HG03469 (cell line): ENCODE results near the gene PIGV.
A peak's percentile ranks its signal among the peaks of the same experiment; 100 is the strongest.
"Not testable (repeated sequence)": the region's sequence is repeated elsewhere in the genome, so short reads cannot be mapped to it uniquely, and the experiment has no call there.

Source experiments
- ATAC-seq: cut with Tn5 transposase; IDR thresholded peaks from one replicate; pipeline ENCODE4 v1.9.1; 2021; ENCODE audit warnings: mild to moderate bottlenecking, moderate library complexity, moderate number of reproducible peaks; ENCODE audit not compliant: unreplicated experiment

PIGV gene

DNA sequence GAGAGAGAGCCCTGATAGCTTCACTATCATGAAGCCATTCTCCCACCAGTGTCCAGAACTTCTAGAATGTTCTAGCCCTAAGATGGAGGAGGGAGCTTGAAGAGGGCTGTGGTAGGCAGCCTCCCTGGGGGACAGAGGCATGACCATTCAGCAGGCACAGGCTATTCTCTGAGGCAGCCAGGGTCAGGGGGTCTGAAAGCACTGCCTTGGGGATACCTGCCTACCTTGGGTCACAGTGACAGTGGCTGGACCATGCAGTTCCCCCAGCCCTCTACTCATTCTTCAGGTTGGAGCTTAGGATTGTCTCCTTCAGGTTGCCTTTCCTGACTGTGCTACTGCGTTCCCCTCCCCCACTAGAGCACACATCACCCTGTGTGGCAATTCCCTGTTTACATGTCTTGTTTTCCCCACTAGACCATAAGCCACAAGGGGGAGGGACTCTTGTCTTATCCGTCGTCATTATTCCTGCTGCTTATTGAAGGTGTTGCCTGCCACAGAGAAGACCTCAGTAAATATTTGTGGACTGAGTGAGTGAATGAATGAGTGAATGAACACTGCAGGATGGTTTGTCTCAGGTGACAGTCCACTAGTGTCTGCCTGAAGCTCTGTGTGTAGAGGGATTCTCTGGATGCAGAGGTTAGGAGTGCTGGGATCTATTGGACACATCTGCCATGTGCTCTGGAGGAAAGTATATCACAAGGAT is 43.9 kb downstream of the PIGV start:
- ATAC-seq: no peak

DNA sequence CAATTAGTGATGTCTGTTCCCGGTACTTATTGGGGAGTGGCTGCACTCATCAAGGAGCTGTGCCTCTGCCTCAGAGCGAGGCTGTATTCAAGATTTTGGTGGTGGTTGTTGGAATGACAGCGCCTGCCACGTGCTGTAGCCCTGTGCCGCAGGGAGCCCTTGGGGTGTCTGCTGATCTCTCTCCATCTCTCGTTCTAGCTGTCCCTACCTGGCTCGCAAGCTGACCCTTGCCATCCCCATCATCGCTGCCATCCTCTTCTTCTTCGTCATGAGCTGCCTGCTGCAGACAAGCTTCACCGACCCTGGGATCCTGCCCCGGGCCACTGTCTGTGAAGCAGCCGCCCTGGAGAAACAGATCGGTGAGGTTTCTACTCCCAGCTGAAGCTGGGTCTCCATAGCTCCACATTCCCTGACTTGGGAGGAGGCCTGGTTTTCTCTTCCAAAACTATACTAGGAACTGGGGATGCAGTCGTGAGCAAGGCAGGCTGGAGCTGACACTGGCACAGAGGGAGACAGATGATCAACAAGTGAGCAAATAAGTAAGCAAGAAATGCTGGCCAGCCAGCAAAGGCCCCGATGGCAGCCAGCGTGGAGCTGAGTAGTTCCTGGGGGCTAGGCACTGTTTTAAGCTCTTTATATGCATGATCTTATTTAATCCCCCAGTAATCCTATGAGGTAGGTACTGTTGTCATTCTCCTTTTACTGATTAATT is 44.7 kb downstream of the PIGV start:
- ATAC-seq: no peak

DNA sequence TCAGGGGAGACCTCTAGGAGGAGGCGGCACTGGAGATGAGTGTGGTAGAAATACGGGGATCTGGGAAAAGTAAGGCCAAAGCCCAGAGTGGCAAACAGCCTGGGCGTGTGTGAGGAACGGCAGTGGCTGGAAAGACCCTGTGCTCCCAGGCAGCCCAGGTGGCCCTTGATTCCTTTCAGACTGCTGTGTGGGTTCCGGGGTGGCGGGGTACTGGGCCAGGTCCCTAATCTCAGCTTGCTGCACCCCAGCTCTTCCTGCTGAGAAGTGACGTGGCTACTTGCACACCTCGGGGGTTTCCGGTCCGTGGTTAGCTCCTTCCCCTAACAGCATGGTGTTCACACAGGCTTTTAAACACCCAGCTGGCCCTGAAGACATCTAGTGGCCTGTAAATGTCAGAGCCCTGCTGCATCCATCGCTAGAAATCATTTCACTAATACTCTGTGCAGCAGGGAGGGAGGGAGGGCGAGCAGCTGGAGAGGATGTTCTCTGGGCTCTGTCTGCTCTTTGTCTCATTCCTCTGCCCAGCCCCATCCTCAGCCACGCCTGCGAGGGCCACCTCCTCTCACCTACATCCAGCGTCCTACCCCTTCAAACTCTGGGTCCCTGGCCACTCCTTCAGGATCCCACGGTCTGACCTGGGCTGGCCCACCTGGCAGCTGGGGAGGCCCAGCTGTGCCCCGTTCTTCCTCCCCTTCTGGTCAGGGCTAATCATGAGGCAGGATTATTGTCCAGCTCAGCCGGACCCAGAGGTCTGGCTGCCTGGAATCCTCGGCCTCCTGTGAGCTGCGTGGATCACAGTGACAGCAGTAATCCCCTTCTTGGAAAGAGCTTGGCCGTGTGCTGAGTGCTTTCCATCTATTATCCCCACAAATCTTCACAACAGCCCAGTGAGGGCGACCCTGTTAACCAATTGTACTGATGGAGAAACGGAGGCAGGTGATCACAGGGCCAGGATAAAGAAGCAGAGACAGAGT is 46.0 kb downstream of the PIGV start:
- no peak for ATAC-seq

DNA sequence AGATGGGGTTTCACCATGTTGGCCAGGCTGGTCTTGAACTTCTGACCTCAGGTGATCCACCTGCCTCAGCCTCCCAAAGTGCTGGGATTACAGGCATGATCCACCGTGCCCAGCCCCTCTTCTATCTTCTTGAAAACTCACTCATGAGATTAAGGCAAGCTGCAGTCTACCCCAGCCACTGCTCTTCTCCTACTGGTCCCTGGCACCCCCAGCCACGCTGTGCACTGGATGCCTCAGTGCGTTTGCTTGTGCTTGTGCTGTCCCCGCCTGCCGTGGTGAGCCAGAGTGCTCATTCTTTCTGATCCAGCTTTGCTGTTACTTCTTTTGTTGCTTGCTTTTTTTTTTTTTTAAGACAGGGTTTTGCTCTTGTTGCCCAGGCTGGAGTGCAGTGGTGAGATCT is 49.9 kb downstream of the PIGV start:
- ATAC-seq: not testable (repeated sequence)

DNA sequence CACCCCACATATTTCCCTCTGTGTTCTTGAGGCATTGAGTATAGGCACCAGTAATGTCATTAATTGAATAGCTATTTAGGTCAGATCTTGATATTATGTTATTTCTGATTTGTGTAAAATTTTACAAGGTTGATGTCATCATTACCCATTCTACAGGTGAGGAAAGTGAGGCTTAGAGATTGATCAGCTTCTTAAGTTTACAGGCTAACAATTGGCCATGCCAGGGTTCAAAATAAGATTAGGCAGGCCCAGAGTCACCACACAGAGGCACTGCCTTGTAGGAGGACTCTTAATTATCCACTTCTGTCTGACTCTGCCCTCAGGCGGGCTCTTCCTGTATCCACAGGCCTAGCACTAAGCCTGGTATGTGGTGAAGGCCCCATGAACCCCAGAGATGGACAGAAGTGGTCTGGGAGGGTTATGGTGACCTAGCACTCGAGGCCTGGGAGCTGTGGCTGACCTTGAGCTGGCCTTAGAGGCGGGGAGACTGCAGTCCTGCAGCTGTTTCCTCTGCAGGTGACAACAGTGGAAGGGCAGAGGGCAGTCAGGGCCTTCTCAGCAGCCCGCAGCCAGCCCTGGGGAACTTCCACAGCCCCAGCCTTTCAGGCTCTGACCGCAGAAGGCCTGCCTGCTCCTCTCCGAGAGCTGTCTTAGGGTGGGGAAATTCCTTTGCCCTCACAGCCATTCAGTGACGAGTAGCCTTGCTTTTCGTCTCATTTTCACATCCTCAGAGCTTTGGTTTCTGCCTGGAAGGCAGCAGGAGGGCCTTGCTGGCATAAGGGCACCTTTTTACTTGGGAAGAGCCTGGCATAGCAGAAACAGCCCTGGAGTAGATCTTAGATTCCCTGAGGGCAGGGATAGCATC is 51.0 kb downstream of the PIGV start:
- ATAC-seq: peak; percentile 71

DNA sequence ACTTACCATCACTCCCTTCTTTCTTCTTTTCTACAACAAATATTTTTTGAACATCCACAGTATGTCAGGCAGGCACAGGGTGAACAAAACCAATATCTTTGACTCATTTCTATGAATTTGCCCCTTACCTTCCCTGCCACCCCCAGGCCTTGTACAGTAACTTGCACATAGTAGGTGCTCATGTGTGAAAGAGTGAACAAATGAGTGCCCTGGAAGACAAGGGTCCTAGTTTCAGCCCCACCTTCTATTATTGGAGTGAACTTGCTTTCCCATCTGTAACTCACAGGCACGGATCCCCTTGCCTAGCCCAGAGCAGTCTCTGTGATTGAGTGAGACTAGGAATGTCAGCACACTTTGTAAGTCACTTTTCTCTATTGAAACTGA is 51.6 kb downstream of the PIGV start:
- no peak for ATAC-seq

DNA sequence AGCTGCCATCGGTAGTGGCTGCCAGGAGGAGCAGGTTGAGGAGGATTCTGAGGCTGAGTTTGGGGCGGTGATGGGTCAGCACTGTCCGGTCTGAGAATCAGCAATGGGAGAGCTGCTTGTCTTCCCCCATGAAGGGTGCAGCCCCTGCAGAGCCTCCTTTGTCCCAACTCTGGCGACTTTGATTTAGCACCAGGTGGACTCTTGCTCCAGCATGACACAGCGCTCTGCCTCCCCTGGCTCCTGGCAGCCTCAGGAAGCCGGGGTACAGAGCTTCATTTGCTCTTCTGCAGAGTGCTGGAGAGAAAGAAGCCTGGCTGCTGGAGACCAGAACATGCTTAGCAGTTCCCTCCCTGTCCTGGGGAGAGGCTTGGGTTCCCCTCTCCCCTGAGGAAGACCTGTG is 52.0 kb downstream of the PIGV start:
- no peak for ATAC-seq

DNA sequence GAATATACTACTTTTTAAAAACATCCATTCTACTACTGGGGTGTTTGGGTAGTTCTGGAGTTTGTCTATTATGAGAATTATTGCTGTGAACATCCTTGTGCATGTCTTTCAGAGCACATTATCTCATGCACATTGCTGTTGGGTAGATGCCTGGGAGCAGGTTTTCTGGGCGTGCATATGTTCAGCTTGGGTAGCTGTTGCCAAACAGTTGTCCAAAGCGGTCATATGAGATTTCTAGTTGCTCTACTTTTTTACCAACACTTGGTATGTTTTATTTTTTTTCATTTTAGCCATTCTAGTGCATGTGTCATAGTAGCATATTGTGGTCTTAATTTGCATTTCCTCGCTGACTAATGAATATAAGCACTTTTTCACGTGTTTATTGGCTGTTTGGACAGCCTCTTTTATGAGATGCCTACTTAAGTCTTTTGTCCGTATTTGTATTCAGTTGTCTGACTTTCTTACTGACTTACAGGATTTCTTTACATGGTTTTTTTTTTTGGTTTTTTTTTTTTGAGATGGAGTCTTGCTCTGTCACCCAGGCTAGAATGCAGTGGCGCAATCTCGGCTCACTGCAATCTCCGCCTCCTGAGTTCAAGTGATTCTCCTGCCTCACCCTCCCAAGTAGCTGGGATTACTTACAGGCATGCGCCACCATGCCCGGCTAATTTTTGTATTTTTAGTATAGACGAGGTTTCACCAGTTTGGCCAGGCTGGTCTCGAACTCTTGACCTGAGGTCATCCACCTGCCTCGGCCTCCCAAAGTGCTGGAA is 56.9 kb downstream of the PIGV start:
- ATAC-seq: no peak

DNA sequence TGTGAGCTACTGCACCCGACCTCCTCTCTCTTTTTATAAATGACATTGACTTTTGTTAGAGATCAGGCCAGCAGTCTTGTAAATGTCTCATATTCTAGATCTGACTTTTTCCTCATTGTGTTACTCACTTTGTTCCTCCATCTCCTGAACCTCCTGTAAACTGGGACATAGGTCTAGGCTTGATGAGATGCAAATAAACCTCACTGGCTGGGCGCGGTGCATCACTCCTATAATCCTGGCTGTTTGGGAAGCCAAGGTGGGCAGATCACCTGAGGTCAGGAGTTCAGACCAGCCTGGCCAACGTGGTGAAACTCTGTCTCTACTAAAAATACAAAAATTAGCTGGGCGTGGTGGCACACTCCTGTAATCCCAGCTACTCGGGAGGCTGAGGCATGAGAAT is 60.1 kb downstream of the PIGV start:
- not testable (repeated sequence) for ATAC-seq
